ENCODE results near the gene NBEAL2. TPM values are rescaled to one million over a fixed set of nuclear protein-coding genes. Genes with fewer than 3 reads are reported as not detected.

The NBEAL2 gene
- total RNA-seq, 1 donor from 2014 or later = 299 TPM

GRCh38 chr3:46943237-46944187 is 36.0 kb upstream of the NBEAL2 start:
- intact Hi-C loops (cut with micrococcal nuclease) = no loop called here

- intact Hi-C loops (cut with micrococcal nuclease) = no loop called here
These were observed 35.3 kb upstream of the NBEAL2 start for GRCh38 chr3:46944191-46944590.

- intact Hi-C loops (cut with micrococcal nuclease) = no loop called here
These were observed 33.0 kb upstream of the NBEAL2 start for GRCh38 chr3:46946416-46946815.

- intact Hi-C loops (cut with micrococcal nuclease) = no loop called here
These were observed 32.5 kb upstream of the NBEAL2 start for GRCh38 chr3:46946856-46947545.

- intact Hi-C loops (cut with micrococcal nuclease) = no loop called here
These were observed 31.9 kb upstream of the NBEAL2 start for GRCh38 chr3:46947546-46947901.

- intact Hi-C loops (cut with micrococcal nuclease) = loop anchor here (1.0 kb wide), 3 partner anchors 21 to 39 kb away; partner anchors contain the start of gene NBEAL2
These were observed 31.3 kb upstream of the NBEAL2 start for GRCh38 chr3:46947981-46948791.

GRCh38 chr3:46948830-46949671 is 30.4 kb upstream of the NBEAL2 start:
- intact Hi-C loops (cut with micrococcal nuclease) = loop anchor here (1.0 kb wide), 3 partner anchors 22 to 38 kb away; partner anchors contain the start of gene NBEAL2

GRCh38 chr3:46950177-46950576 is 29.3 kb upstream of the NBEAL2 start:
- intact Hi-C loops (cut with micrococcal nuclease) = no loop called here

- intact Hi-C loops (cut with micrococcal nuclease) = no loop called here
These were observed 28.7 kb upstream of the NBEAL2 start for GRCh38 chr3:46950650-46951241.

- intact Hi-C loops (cut with micrococcal nuclease) = no loop called here
These were observed 26.7 kb upstream of the NBEAL2 start for GRCh38 chr3:46952813-46953212.

GRCh38 chr3:46953234-46954010 is 26.0 kb upstream of the NBEAL2 start:
- intact Hi-C loops (cut with micrococcal nuclease) = no loop called here

- intact Hi-C loops (cut with micrococcal nuclease) = no loop called here
These were observed 25.3 kb upstream of the NBEAL2 start for GRCh38 chr3:46954178-46954577.

GRCh38 chr3:46955157-46955556 is 24.3 kb upstream of the NBEAL2 start:
- intact Hi-C loops (cut with micrococcal nuclease) = no loop called here

- intact Hi-C loops (cut with micrococcal nuclease) = no loop called here
These were observed 23.6 kb upstream of the NBEAL2 start for GRCh38 chr3:46955801-46956259.

- intact Hi-C loops (cut with micrococcal nuclease) = no loop called here
These were observed 22.2 kb upstream of the NBEAL2 start for GRCh38 chr3:46957092-46957820.

- intact Hi-C loops (cut with micrococcal nuclease) = no loop called here
These were observed 20.9 kb upstream of the NBEAL2 start for GRCh38 chr3:46958467-46959160.

- intact Hi-C loops (cut with micrococcal nuclease) = no loop called here
These were observed 20.3 kb upstream of the NBEAL2 start for GRCh38 chr3:46959161-46959511.

GRCh38 chr3:46960081-46960701 is 19.3 kb upstream of the NBEAL2 start:
- intact Hi-C loops (cut with micrococcal nuclease) = no loop called here
